Endodermal cell (in vitro differentiated cells): Measurements from ENCODE around the gene CELF4. TPM values are rescaled to one million over a fixed set of nuclear protein-coding genes. Genes with fewer than 3 reads are reported as not detected.

Experiments
- DNase-seq: peaks from one replicate; pipeline ENCODE4 v3.0.0-alpha.2; 2017
- H3K27ac ChIP-seq: 2 replicates; pipeline ENCODE4 v1.5.1; 2013; ENCODE audit warnings: mild to moderate bottlenecking, low read depth, low read length, moderate library complexity
- H3K27me3 ChIP-seq: 2 replicates; pipeline ENCODE4 v1.6.1; 2013; ENCODE audit warnings: mild to moderate bottlenecking, low read length, moderate library complexity; ENCODE audit not compliant: insufficient read depth, control insufficient read depth, poor library complexity, severe bottlenecking
- H3K36me3 ChIP-seq: 2 replicates; pipeline ENCODE4 v1.7.0; 2013; ENCODE audit warnings: mild to moderate bottlenecking, low read length, moderate library complexity; ENCODE audit not compliant: control insufficient read depth, insufficient read depth
- H3K4me1 ChIP-seq: one replicate; pipeline ENCODE4 v1.7.0; 2013; ENCODE audit warnings: low read length; ENCODE audit not compliant: control insufficient read depth, insufficient read depth
- H3K4me3 ChIP-seq: 2 replicates; pipeline ENCODE4 v1.5.1; 2013; ENCODE audit warnings: mild to moderate bottlenecking, low read length, moderate library complexity
- H3K9ac ChIP-seq: 2 replicates; pipeline ENCODE4 v1.6.1; 2013; ENCODE audit warnings: mild to moderate bottlenecking, low read length, moderate library complexity; ENCODE audit not compliant: poor library complexity, severe bottlenecking; ENCODE audit errors: extremely low read depth
- H3K9me3 ChIP-seq: 2 replicates; pipeline ENCODE4 v1.6.1; 2013; ENCODE audit warnings: mild to moderate bottlenecking, low read length, moderate library complexity; ENCODE audit not compliant: control insufficient read depth
- H3K27ac Mint-ChIP-seq: 2 replicates; pipeline ENCODE4 v1.8.0; 2020; ENCODE audit warnings: mixed read lengths
- H3K27me3 Mint-ChIP-seq: 2 replicates; pipeline ENCODE4 v1.8.0; 2021; ENCODE audit warnings: mild to moderate bottlenecking, mixed read lengths; ENCODE audit not compliant: insufficient read depth
- H3K36me3 Mint-ChIP-seq: 2 replicates; pipeline ENCODE4 v1.8.0; 2020; ENCODE audit warnings: low read depth, mixed read lengths
- H3K4me1 Mint-ChIP-seq: 2 replicates; pipeline ENCODE4 v1.8.0; 2020; ENCODE audit warnings: mixed read lengths
- H3K4me3 Mint-ChIP-seq: 2 replicates; pipeline ENCODE4 v1.8.0; 2020; ENCODE audit warnings: mild to moderate bottlenecking, moderate library complexity, mixed read lengths
- H3K9me3 Mint-ChIP-seq: 2 replicates; pipeline ENCODE4 v1.8.0; 2020; ENCODE audit warnings: mild to moderate bottlenecking, mixed read lengths
- WGBS, 2 experiments: methylation state at CpG; one replicate each; pipeline versions ENCODE4 v1.1.5 to v1.1.7; 2013; ENCODE audit warnings: missing lambda C conversion rate in 2 of 2, mixed read lengths in 1 of 2; ENCODE audit not compliant: insufficient coverage in 1 of 2, insufficient read length in 1 of 2; 5-methylcytosine and 5-hydroxymethylcytosine counted together
- total RNA-seq, 2 donors: library from RNA; stranded (reverse); fragmentation: NEBNext Ultra II Directional in 1 of 2; extraction: Animal tissue kit (Norgen Biotek cat#: 25700) in 1 of 2; gene quantifications; 2 replicates in 1 of 2; 3 replicates in 1 of 2; pipeline ENCODE4 v1.2.1, GENCODE V29; 2021
- TF ChIP-seq, protein P1 (sequence below): fragments of 200-600 bp; sonication (generic); conservative IDR thresholded peaks from 2 replicates; pipeline ENCODE4 v1.5.0; 2021; ENCODE audit warnings: antibody characterized with exemption, mild to moderate bottlenecking

CELF4 gene
- total RNA-seq, 2 donors from 2014 or later: 5.7 to 6.7 TPM

DNA sequence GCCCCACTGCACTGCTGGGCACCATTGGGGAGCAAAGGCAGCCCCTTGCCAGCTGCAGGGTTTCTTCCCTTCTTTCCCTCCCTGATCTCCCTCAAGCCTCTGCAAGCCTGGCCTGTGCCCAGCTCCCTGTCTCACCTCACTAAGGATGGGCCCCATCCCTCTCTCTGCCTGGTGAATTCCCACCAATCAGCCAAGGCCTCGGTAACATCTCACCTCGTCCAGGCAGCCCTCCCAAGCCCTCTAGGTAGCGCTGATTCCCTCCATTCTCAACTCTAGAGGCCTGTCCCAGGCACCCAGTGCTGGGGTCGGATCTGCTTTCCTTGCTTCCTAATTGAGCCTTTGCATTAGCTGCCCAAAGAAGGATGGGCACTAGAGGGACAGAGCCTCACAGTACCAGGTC is 63.0 kb downstream of the CELF4 start:
- Mint-ChIP-seq H3K27me3 (peaks cover 3% of the 10 kb centered on the region), H3K9me3 (no peaks in the 10 kb centered on the region), H3K4me1 (peaks cover 2% of the 10 kb centered on the region), H3K36me3 (no peaks in the 10 kb centered on the region), H3K4me3 (no peak overlapping the region), H3K27ac (no peak overlapping the region)
- Histone ChIP-seq H3K27me3 (no peaks in the 10 kb centered on the region), H3K27ac (no peak overlapping the region), H3K9me3 (no peaks in the 10 kb centered on the region), H3K4me1 (no peaks in the 10 kb centered on the region), H3K4me3 (no peak overlapping the region), H3K36me3 (no peaks in the 10 kb centered on the region), H3K9ac (no peak overlapping the region)
- no peak for DNase-seq
- 82 to 83% methylated on average over 1 to 4 of the region's 4 CpGs for WGBS, 2 experiments
- TF ChIP-seq, protein P1, sequence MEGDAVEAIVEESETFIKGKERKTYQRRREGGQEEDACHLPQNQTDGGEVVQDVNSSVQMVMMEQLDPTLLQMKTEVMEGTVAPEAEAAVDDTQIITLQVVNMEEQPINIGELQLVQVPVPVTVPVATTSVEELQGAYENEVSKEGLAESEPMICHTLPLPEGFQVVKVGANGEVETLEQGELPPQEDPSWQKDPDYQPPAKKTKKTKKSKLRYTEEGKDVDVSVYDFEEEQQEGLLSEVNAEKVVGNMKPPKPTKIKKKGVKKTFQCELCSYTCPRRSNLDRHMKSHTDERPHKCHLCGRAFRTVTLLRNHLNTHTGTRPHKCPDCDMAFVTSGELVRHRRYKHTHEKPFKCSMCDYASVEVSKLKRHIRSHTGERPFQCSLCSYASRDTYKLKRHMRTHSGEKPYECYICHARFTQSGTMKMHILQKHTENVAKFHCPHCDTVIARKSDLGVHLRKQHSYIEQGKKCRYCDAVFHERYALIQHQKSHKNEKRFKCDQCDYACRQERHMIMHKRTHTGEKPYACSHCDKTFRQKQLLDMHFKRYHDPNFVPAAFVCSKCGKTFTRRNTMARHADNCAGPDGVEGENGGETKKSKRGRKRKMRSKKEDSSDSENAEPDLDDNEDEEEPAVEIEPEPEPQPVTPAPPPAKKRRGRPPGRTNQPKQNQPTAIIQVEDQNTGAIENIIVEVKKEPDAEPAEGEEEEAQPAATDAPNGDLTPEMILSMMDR: no peak

DNA sequence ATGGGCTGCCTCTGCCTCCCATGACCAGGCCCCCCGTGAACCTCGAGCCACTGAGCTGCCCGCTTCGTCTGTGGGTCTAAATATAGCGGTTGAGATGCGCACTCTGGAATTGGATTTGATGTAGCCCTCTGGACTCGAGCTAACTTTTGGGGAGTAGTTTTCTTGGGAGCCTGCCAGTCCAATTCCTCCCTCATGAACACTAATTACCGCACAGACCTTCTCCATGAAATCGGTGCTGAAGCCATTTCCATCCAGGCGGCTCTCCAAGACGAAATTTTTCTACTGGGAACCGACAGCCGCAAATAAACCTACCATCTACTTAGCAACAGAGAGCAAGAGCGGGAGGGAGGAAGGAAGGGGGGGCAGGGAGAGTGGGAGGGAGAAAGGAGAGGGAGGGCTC is 63.6 kb downstream of the CELF4 start:
- Mint-ChIP-seq H3K4me3 (no peak overlapping the region), H3K27ac (no peak overlapping the region), H3K27me3 (peaks cover 3% of the 10 kb centered on the region), H3K9me3 (no peaks in the 10 kb centered on the region), H3K4me1 (peaks cover 2% of the 10 kb centered on the region), H3K36me3 (no peaks in the 10 kb centered on the region)
- Histone ChIP-seq H3K4me1 (no peaks in the 10 kb centered on the region), H3K27ac (no peak overlapping the region), H3K9me3 (no peaks in the 10 kb centered on the region), H3K36me3 (no peaks in the 10 kb centered on the region), H3K4me3 (no peak overlapping the region), H3K27me3 (no peaks in the 10 kb centered on the region), H3K9ac (no peak overlapping the region)
- 90 to 94% methylated on average over 7 to 14 of the region's 14 CpGs for WGBS, 2 experiments
- DNase-seq: no peak
- TF ChIP-seq, protein P1: no peak

DNA sequence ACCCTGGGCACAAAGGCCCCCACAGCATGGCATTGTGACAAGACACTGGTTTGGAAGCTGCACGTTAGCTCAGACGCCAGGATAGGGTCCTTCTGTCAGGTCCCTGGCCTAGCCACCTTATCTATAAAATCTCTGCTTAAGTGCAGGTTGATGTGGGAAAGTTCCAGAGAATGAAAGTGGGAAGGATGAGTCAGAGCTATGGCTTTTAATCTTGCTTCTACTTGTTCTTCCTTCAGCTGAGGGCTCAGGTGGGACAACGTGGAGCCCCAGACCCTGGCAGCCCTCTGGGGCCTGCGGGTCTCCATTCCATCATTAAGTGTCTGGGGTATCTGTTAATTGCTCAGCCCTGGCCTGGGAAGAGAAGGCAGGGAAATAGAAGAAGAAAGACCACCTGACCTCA is 64.5 kb downstream of the CELF4 start:
- DNase-seq: no peak
- WGBS, 2 experiments: 95% methylated on average over 4 of the region's 4 CpGs; no CpG with 5 or more reads in 1 of the 2 experiments
- no peak overlapping the region for H3K4me3 ChIP-seq
- no peak overlapping the region for H3K27ac Mint-ChIP-seq
- H3K4me3 Mint-ChIP-seq: no peak overlapping the region
- H3K27ac ChIP-seq: no peak overlapping the region
- H3K9me3 Mint-ChIP-seq: no peaks in the 10 kb centered on the region
- peaks cover 3% of the 10 kb centered on the region for H3K27me3 Mint-ChIP-seq
- H3K9ac ChIP-seq: no peak overlapping the region
- no peaks in the 10 kb centered on the region for H3K9me3 ChIP-seq
- H3K4me1 ChIP-seq: no peaks in the 10 kb centered on the region
- H3K27me3 ChIP-seq: no peaks in the 10 kb centered on the region
- TF ChIP-seq, protein P1: no peak
- no peaks in the 10 kb centered on the region for H3K36me3 ChIP-seq
- H3K4me1 Mint-ChIP-seq: peaks cover 2% of the 10 kb centered on the region
- no peaks in the 10 kb centered on the region for H3K36me3 Mint-ChIP-seq
